ENCODE data around the gene PLEKHA7.
"Not testable (repeated sequence)": the region's sequence is repeated elsewhere in the genome, so short reads cannot be mapped to it uniquely, and the experiment has no call there.

Gene PLEKHA7

GRCh38 chr11:16911658-16912057 is 102.6 kb downstream of the PLEKHA7 start:
- no peak overlapping the region for H3K4me3 ChIP-seq (ENCODE audit: low read depth, low read length)
- no peak for TF ChIP-seq CTCF (conservative IDR thresholded peaks at IDR 0.05; ENCODE audit: low read depth, low read length)
- DNase-seq (ENCODE audit: low read depth) = no peak

GRCh38 chr11:16911186-16911585 is 103.0 kb downstream of the PLEKHA7 start:
- no peak for TF ChIP-seq CTCF (conservative IDR thresholded peaks at IDR 0.05; ENCODE audit: low read depth, low read length)
- no peak for DNase-seq (ENCODE audit: low read depth)
- no peak overlapping the region for H3K4me3 ChIP-seq (ENCODE audit: low read depth, low read length)

GRCh38 chr11:16909359-16910035 is 104.7 kb downstream of the PLEKHA7 start:
- no peak overlapping the region for H3K4me3 ChIP-seq (ENCODE audit: low read depth, low read length)
- no peak for DNase-seq (ENCODE audit: low read depth)
- no peak for TF ChIP-seq CTCF (conservative IDR thresholded peaks at IDR 0.05; ENCODE audit: low read depth, low read length)

GRCh38 chr11:16905375-16905774 is 108.8 kb downstream of the PLEKHA7 start:
- TF ChIP-seq CTCF (conservative IDR thresholded peaks at IDR 0.05; ENCODE audit: low read depth, low read length) = no peak
- no peak for DNase-seq (ENCODE audit: low read depth)
- H3K4me3 ChIP-seq (ENCODE audit: low read depth, low read length) = no peak overlapping the region

GRCh38 chr11:16904761-16905160 is 109.5 kb downstream of the PLEKHA7 start:
- H3K4me3 ChIP-seq (ENCODE audit: low read depth, low read length); DNase-seq (ENCODE audit: low read depth): not testable (repeated sequence)

GRCh38 chr11:16902781-16903378 is 111.3 kb downstream of the PLEKHA7 start:
- DNase-seq (ENCODE audit: low read depth) = no peak
- H3K4me3 ChIP-seq (ENCODE audit: low read depth, low read length) = no peak overlapping the region
- no peak for TF ChIP-seq CTCF (conservative IDR thresholded peaks at IDR 0.05; ENCODE audit: low read depth, low read length)

GRCh38 chr11:16902182-16902581 is 112.0 kb downstream of the PLEKHA7 start:
- DNase-seq (ENCODE audit: low read depth) = peak; percentile 8
- TF ChIP-seq CTCF (conservative IDR thresholded peaks at IDR 0.05; ENCODE audit: low read depth, low read length) = no peak
- no peak overlapping the region for H3K4me3 ChIP-seq (ENCODE audit: low read depth, low read length)
